ENCODE data around the gene FBN1. TPM values are rescaled to one million over a fixed set of nuclear protein-coding genes. Genes with fewer than 3 reads are reported as not detected.

The FBN1 gene
- total RNA-seq, 6 donors from 2014 or later = 20.3 to 159 (median 44.3) TPM

GRCh38 chr15:48514103-48514816 is 131.2 kb downstream of the FBN1 start:
- no peak overlapping the region for H3K27ac ChIP-seq
- no peaks in the 10 kb centered on the region for H3K36me3 ChIP-seq
- no peak for DNase-seq
- H3K9me3 ChIP-seq = no peaks in the 10 kb centered on the region
- no peaks in the 10 kb centered on the region for H3K4me1 ChIP-seq
- 88 to 93% methylated on average over 2 of the region's 2 CpGs for WGBS, 2 donors
- ATAC-seq (ENCODE audit: low FRiP score in 2 of 2) = no peak
- no peak overlapping the region for H3K4me3 ChIP-seq
- TF ChIP-seq EP300 (IDR thresholded peaks at IDR 0.05) = no peak
- TF ChIP-seq POLR2A (IDR thresholded peaks at IDR 0.05) = no peak
- TF ChIP-seq POLR2AphosphoS5 (IDR thresholded peaks at IDR 0.05) = no peak
- TF ChIP-seq, protein P1, sequence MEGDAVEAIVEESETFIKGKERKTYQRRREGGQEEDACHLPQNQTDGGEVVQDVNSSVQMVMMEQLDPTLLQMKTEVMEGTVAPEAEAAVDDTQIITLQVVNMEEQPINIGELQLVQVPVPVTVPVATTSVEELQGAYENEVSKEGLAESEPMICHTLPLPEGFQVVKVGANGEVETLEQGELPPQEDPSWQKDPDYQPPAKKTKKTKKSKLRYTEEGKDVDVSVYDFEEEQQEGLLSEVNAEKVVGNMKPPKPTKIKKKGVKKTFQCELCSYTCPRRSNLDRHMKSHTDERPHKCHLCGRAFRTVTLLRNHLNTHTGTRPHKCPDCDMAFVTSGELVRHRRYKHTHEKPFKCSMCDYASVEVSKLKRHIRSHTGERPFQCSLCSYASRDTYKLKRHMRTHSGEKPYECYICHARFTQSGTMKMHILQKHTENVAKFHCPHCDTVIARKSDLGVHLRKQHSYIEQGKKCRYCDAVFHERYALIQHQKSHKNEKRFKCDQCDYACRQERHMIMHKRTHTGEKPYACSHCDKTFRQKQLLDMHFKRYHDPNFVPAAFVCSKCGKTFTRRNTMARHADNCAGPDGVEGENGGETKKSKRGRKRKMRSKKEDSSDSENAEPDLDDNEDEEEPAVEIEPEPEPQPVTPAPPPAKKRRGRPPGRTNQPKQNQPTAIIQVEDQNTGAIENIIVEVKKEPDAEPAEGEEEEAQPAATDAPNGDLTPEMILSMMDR (IDR thresholded peaks at IDR 0.05) = no peak
- no peaks in the 10 kb centered on the region for H3K27me3 ChIP-seq

- no peak for TF ChIP-seq EP300 (IDR thresholded peaks at IDR 0.05)
- TF ChIP-seq POLR2AphosphoS5 (IDR thresholded peaks at IDR 0.05) = no peak
- TF ChIP-seq, protein P1 (IDR thresholded peaks at IDR 0.05) = no peak
- TF ChIP-seq POLR2A (IDR thresholded peaks at IDR 0.05) = no peak
- 67 to 77% methylated on average over 6 of the region's 6 CpGs for WGBS, 2 donors
- no peak for DNase-seq
- Histone ChIP-seq H3K36me3 (no peaks in the 10 kb centered on the region), H3K27me3 (no peaks in the 10 kb centered on the region), H3K4me1 (peaks cover 0 to 3% (median 1%) of the 10 kb centered on the region in 4 donors), H3K27ac (no peak overlapping the region), H3K9me3 (no peaks in the 10 kb centered on the region), H3K4me3 (no peak overlapping the region)
- peak in 1 of 2 donors; percentile 68 for ATAC-seq (ENCODE audit: low FRiP score in 2 of 2)
These were observed 134.5 kb downstream of the FBN1 start for GRCh38 chr15:48510976-48511375.

- DNase-seq (no peak), ATAC-seq (ENCODE audit: low FRiP score in 2 of 2) (peak; percentile 67 to 82)
- H3K27ac ChIP-seq = no peak overlapping the region
- H3K27me3 ChIP-seq = no peaks in the 10 kb centered on the region
- TF ChIP-seq EP300 (IDR thresholded peaks at IDR 0.05) (peak in 1 of 4 donors; percentile 37), POLR2A (IDR thresholded peaks at IDR 0.05) (no peak), POLR2AphosphoS5 (IDR thresholded peaks at IDR 0.05) (no peak)
- TF ChIP-seq, protein P1 (IDR thresholded peaks at IDR 0.05) = peak; percentile 21 to 71 (median 55)
- H3K36me3 ChIP-seq = no peaks in the 10 kb centered on the region
- WGBS, 2 donors = 47 to 54% methylated on average over 2 of the region's 2 CpGs
- H3K4me1 ChIP-seq = peaks cover 0 to 3% (median 1%) of the 10 kb centered on the region in 4 donors
- no peaks in the 10 kb centered on the region for H3K9me3 ChIP-seq
- H3K4me3 ChIP-seq = no peak overlapping the region
These were observed 138.0 kb downstream of the FBN1 start for GRCh38 chr15:48507416-48508065.

GRCh38 chr15:48505067-48505466 is 140.4 kb downstream of the FBN1 start:
- Histone ChIP-seq H3K4me3 (no peak overlapping the region), H3K4me1 (peaks cover 0 to 3% (median 1%) of the 10 kb centered on the region in 4 donors), H3K36me3 (no peaks in the 10 kb centered on the region), H3K9me3 (no peaks in the 10 kb centered on the region), H3K27ac (no peak overlapping the region), H3K27me3 (no peaks in the 10 kb centered on the region)
- ATAC-seq (ENCODE audit: low FRiP score in 2 of 2) (no peak), DNase-seq (no peak)
- no peak for TF ChIP-seq POLR2A (IDR thresholded peaks at IDR 0.05)
- TF ChIP-seq, protein P1 (IDR thresholded peaks at IDR 0.05) = no peak
- no peak for TF ChIP-seq POLR2AphosphoS5 (IDR thresholded peaks at IDR 0.05)
- TF ChIP-seq EP300 (IDR thresholded peaks at IDR 0.05) = no peak
- WGBS, 2 donors = 83 to 90% methylated on average over 3 of the region's 3 CpGs

All from upper lobe of left lung (tissue), 6 donors.